G401 (cell line): Measurements from ENCODE around the gene TMEM132C. TPM values are rescaled to one million over a fixed set of nuclear protein-coding genes. Genes with fewer than 3 reads are reported as not detected.

Experiments
- DNase-seq: peaks from one replicate; pipeline ENCODE4 v3.0.0-alpha.2; 2015; ENCODE audit warnings: low spot score
- in situ Hi-C: cut with HindIII; loops from 2 replicates; pipeline ENCODE4 v1.10.0; 2016; ENCODE audit warnings: low sequenced_read_pairs, mixed read lengths
- total RNA-seq: library from RNA; depleted of rRNA; stranded (reverse); fragments of >200 nt; shearing (Covaris generic); gene quantifications from 2 replicates; pipeline ENCODE4 v1.2.3, GENCODE V29; 2014

Gene TMEM132C
- total RNA-seq, 1 experiment from 2014 or later: not detected

DNA sequence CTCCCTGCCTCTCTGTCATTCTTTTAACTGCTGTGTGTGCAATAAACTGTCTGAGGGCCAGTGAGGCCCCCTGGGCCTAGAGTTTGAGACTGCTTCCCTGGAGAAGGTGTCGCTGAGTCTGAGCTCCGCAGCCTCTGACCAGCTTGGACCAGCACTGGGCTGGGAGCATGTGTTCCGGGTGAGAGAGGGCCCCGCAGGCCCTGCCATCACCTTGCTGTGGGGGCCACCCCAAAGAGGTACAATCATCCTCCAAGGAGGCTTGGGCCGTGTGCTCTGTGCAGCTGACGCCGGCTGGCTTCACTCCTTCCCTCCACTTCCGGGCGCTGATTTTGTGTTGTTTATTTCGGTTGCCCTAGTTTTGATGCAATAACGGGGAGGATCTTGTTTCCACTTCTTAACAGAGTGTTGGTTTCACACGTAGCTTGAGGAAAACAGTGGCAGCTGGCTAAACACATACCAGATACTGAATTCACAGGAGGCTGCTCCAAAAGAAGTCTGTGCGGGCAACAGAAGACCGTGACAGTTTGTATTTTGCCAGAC is 121.6 kb downstream of the TMEM132C start:
- in situ Hi-C loops: no loop called here
- peak; percentile 60 for DNase-seq

DNA sequence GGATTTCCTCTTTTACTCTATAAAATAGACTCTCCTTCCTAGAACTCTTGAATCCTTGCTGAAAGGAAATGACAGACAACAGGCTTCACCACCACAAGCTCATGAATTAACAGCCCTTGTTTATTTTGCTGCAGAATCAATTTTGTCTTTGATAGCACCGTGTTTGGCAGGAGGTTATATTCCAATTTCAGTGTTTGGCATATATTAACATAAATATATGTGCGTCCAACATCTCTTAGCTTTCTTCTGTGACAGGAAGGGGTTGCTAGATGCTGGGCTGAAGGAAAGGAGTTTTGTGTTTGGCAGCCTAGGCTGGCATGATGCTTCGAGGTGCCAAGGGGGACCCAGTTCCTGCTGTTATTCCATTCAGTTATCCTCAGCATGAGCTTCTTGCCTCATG is 126.4 kb downstream of the TMEM132C start:
- no peak for DNase-seq
- in situ Hi-C loops: no loop called here

DNA sequence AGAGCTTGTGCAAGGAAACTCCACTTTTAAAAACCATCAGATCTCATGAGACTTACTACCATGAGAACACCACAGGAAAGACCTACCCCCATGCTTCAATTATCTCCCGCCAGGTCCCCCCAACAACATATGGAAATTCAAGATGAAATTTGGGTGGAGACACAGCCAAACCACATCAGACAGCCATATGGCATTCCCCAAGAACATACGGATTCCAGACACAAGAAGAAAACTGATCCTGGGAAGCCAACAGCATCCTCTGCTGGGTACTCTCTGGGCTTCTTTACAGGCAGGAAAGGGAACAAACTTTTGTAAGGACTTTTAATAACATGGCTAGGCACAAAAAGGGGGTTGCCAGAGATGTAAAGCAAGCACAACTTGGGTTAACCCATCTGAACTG is 127.2 kb downstream of the TMEM132C start:
- in situ Hi-C loops: no loop called here
- DNase-seq: no peak

DNA sequence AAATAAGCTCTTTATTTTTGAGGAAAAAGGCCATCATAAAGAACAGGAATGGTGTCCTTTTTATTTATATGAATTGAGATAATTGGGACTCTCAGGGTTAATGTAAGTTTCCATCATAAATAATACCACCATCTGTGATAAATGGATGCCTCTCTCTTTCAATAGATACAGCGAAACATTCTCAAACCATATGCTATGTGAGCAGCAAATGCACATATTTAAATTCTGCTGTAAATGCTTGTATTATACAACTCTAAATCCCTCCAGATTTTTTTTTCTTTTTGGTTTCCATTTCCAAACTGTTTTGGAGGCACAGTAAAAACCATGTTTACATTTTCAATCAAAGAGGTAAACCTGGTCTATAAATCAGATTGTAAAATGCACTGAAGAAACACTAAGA is 132.3 kb downstream of the TMEM132C start:
- in situ Hi-C loops: no loop called here
- DNase-seq: no peak

DNA sequence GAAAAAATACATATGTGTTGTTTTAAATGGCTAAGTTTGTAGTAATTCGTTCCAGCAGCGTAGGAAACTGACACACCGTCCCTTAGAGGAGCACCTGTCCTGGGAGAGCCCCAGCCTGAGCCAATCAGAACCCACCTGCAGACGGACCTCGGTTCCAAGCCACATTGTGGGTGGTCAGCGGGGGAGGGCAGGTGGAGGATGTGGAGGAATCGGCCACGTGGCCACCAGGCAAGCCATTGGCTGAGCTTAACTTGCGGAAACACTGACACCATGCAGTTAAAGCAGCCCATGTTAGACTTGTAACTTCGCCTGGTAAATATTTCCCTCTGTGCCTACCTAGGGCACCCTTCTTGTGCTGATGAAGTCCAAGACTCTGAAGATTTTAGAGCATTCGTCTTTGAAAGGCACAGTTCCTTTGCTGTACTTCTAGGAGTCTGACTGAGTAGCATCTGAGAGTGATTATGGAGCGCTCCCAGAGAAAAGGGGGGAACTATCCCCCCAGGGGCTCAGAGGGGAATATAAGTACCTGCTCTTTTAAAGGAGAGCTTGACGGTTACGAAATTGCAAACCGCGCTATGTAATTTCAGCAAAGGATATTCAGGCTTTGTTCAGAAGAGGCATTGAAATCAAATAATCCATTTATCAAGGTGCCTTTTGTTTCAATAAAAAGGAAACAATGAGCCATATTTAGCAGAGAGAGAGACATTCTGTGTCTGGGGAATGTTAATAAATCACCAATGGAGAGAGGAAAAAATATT is 135.7 kb downstream of the TMEM132C start:
- in situ Hi-C loops: no loop called here
- no peak for DNase-seq

DNA sequence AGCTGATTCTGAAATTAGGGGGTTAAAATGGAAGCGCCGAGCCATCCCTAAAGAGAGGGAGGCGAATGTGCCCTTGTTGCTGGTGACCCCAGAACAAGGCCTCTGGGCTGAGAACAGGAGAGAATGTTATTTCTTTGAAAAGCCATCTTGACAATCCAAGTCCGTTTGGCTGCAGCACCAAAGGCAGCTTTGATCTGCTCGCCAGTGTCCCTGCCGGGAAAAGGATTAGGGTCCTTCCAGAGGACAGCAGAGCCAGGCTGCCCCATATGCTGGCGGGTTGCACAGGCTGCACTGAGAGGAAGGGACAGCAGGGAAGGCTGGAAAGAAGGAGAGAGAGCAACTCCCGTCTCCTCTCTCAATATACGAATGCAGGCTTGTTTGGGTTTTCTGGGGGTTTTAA is 141.7 kb downstream of the TMEM132C start:
- DNase-seq: peak; percentile 41
- in situ Hi-C loops: no loop called here

DNA sequence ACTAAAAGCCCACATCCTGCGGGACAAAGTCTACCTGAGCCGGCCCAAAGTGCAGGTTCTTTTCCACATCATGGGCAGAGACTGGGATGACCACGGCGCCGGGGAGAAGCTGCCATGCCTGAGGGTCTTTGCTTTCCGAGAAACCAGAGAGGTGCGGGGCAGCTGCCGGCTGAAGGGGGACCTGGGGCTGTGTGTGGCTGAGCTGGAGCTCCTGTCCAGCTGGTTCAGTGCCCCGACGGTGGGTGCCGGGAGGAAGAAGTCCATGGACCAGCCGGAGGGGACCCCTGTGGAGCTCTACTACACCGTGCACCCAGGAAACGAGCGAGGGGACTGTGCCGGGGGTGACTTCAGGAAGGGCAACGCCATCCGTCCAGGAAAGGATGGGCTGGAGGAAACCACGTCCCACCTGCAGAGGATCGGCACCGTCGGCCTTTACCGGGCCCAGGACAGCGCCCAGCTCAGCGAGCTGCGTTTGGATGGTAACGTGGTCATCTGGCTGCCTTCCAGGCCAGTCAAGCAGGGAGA is 148.1 kb downstream of the TMEM132C start:
- in situ Hi-C loops: no loop called here
- no peak for DNase-seq

DNA sequence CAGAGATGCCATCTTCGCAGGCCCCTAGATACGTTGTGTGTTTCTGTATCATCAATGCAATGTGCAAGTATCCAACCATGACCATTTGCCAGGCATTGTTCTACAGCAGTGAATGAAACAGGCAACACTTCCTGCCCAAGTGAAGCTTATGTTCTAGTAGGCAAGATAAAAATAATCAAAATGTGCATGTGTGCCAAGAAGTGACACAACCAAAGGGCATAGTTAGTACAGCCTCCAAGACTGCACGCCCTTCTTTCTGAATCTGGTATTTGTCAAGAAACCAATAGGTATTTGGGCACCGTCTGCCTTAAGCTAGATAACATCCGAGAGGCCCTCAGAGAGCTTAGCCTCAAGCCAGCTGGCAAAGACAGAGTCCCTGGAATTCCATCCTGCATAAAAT is 152.0 kb downstream of the TMEM132C start:
- in situ Hi-C loops: no loop called here
- no peak for DNase-seq

DNA sequence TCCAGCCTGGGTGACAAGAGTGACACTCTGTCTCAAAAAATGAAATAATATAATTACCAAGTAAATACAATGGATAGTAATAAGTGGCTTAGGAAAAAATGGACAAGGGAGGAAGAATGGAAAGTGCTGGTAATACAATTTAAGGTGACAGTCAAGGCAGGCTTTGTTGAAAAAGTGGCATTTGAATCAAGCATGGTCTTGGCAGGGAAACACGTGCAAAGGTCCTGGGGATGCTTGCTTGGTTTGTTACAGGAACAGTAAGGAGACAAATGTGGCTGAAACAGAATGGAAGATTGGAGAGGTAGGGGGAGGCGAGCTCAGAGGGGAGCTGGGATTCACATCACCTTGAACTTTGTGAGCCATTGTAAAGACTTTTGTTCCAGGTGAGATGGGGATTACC is 153.2 kb downstream of the TMEM132C start:
- in situ Hi-C loops: no loop called here
- no peak for DNase-seq

DNA sequence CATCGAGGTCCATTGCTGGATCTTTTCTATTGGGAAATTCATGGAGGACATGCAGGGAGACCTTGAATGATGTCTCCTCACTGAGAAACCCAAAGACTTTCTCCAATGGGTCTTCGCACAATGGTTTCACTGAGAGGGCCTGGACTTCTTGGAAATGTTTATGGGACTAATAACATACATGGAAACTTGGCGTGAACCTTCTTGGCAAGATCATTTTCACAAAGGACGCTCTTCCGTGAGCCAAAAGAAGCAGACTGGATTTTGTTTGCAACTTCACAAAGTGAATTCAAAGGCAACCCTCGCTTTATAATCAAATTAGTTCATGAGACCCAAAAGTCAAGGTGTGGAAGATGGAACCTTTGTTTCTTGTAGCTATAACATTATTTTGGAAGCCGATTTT is 154.4 kb downstream of the TMEM132C start:
- DNase-seq: no peak
- in situ Hi-C loops: no loop called here

DNA sequence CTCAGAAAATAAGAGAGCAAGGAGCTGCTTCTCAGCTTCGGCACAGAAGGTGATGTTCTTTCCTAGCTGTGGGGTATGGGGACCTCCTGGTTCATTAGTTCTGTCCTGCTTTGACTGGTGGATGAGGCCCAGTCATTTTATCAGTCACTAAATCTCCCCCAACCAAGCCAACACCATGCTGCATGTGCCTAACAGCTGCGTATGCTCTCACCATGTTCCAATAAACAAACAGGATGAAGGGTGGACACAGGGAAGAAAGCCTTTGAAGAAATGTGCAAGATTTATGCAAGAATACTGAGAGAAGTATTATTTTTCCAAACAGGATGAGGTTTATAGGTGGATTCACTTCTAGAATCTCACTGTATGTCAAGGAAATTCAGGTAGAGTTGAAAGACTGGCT is 156.2 kb downstream of the TMEM132C start:
- no peak for DNase-seq
- in situ Hi-C loops: no loop called here

DNA sequence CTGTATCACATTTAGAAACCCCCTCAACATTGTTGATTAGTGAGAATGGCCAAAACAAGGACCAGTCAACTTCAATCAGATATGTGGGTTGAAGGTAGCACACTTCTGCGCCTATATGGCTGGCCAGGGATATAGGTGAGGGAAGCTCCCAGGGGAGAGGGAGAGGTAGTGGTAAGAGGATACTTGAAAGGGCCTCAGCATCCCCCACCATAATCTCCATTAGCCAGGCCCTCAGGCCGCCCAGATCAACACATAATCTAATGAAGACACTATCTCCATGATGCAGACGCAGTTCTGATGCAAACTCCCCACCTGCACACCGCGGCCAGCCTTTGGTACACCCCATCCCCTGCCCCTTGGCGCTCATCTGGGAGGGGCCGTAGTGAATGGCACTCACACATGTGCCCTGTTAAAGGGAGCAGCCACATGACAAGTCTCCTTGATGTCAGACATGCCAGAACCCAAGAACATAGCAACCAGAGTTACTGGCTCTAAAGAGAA is 158.0 kb downstream of the TMEM132C start:
- in situ Hi-C loops: no loop called here
- DNase-seq: no peak

DNA sequence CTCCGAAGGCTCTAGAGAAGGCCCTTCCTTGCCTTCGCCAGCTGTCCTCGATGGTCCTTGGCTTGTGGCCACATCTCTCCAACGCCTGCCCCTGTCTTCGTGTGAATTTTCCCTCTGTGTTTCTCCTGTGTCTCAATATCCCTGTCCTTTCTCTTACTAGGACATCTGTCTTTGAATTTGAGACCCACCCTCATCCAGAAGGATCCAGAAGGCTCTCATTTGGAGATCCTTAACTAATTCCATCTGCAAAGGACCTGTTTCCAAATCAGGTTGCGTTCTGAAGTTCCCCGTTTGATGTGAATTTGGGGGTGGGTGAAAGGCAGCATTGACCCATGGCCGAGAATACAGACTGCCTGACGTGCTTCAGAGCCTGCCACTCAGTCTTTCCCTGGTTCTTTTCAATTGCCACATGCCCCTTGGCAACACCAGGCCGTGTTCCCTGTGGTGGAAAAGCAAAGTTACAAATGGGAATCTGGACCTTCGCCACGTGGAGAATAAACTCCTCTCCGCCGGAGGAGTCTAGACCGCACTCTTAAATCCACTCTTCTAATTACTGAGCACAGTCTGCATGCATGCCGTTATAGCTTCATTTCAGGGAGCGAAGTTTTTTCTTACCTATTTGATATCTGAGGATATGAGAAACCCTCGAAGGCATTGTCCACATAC is 158.8 kb downstream of the TMEM132C start:
- in situ Hi-C loops: no loop called here
- DNase-seq: peak; percentile 5

DNA sequence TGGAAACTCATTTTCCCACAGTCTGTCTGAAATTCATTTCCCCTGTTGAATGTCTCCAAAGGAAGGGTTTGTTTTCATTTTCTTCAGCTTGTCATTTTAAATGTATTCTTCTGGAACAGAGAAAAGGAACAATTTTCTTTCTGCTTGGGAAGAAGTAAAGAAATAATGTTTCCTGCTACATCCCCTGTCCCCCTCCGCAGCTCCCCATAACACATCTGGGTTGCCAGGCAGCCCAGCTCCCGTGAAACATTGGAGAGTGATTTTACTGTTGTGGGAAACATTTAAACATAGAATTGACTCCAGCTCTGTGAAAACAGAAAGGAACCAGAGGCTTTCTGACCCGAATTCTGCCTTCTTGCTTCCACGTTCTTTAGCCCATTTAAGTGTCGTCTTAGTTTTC is 159.5 kb downstream of the TMEM132C start:
- in situ Hi-C loops: no loop called here
- no peak for DNase-seq

DNA sequence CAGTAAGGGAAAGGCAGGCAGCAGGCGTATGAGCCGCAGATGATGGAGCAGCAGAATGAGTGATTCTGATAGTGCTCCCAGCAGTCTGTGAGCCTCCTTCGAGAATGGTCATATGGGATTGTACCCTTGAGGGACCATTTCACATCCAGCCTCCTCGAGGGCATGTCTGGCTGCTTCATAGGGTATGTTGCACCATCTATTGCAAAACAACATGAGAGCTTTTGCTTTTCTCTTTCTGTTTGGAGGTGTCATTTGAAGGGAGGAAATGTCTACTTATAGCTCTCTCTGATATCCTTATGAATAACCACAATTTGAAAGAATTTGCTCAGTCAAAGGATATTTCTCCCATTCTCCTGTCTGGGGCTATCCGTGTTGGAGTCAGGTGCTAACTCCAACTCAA is 172.8 kb downstream of the TMEM132C start:
- no peak for DNase-seq
- in situ Hi-C loops: no loop called here

DNA sequence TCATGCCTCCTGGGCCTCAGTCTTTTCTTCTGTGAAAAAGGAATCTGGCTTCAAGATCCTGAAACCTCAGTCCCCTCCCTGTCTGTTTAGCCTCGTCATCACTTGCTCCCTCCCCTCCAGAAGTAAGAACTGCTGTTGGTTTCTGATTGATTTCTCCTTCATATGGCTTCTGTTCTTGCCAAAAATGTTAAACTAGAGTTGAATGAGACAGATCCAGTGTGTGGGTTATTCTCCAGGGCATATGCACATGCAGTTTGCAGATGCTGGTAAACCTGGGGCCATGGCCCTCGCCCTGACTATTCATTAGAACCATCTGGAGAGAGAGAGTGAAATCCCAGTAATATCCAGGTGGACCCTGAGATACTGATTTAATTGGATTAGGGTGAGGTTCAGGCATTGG is 175.1 kb downstream of the TMEM132C start:
- in situ Hi-C loops: no loop called here

DNA sequence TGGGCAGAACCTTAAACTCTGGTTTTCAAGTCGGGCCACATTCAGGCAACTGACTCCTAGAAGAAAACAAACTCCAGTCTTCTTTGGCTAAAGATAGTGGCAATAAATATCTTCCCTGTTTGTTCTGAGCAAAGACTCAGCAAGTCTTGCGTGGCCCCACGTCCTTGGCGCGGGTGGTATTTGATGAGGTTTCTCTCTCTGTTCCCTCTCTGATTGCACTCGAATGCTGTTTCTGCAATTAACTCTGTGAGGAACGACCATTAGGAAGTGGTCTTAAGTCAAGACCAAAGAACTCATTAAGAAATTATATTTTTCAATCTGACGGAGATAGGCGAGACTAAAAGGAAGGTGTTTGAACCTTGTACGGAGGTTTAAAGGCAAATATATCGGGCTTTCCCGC is 177.6 kb downstream of the TMEM132C start:
- in situ Hi-C loops: no loop called here
- DNase-seq: no peak

More for the DNA sequence above, 175.1 kb downstream of the TMEM132C start:
- no peak for DNase-seq

DNA sequence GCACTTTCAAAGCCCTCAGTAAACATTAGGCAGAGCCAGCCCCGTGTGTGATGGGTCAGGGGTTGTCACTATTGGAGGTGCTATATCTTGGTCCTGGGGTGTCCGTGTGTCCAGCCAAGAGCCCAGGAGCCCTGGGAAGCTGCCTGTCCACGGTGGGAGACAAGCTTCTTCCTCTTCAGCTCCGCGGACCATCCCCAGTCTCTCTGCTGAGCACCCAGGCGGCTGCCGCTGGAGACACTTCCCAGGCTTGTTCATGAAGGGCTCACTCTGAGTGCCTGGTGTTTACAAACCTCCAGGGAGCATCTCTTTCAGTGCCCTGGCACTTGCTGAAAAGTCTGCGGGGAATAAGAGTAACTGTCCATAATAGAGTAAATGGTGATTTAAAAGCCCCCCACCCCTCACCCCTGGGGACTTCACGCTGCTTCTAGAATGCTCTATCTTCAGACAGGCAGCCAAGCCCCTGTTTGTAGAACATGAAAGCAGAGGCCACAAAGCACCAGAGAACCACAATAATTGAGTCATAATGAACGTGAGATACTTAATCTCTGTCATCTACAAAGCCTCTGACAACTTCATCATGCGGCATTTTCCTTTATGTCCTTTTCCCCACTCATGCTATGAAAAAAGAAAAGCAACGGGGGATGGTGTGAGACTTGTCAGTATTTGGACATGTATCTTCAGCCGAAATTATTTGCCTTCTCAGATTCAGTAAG is 178.6 kb downstream of the TMEM132C start:
- in situ Hi-C loops: no loop called here
- no peak for DNase-seq

DNA sequence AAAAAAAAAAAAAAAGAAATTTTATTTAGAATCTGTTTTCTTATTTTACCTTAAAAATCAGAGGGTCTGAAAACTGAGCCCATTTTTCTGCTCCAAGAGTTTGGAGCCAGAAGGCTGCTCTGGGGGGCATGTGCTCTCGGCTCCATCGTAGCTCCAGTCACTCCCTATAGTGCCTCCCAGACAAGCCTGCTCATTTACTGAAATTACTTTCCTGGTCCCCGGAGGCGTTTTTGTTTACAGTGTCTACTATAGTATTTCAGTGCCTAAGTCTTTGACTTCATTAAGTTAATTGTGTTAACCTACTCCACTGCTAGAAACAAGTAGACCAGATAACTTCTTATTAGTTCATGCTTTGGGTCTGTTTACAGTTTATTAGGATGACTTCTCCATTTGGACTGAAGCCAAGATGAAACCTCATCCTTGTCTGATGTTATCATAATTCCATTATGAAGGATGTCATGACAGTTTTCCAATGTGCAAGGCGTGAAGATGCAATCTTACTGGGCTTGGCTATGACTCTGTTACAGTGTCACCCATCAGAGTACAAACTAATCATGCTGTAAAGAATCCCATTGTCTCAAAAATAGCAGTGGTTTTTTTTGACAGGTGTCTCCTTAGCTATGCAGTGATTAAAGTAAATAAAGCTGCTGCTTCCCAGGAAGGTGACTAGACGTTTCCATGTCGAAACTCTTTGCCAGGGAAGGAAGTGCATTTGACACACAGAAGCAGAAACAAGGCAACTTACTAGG is 182.3 kb downstream of the TMEM132C start:
- no peak for DNase-seq
- in situ Hi-C loops: no loop called here
